HG03354 (cell line): ENCODE measurements around the gene MYOF.
"Not testable (repeated sequence)": the region's sequence is repeated elsewhere in the genome, so short reads cannot be mapped to it uniquely, and the experiment has no call there.

Source experiments
- ATAC-seq: cut with Tn5 transposase; IDR thresholded peaks from one replicate; pipeline ENCODE4 v1.9.1; 2021; ENCODE audit warnings: mild to moderate bottlenecking; ENCODE audit not compliant: unreplicated experiment, poor library complexity, severe bottlenecking

Gene MYOF

GRCh38 chr10:93459466-93459865 lies 22.7 kb downstream of the MYOF start:
- no peak for ATAC-seq

- ATAC-seq = no peak
These were observed 23.3 kb downstream of the MYOF start for GRCh38 chr10:93458821-93459257.

GRCh38 chr10:93457511-93457910 lies 24.6 kb downstream of the MYOF start:
- no peak for ATAC-seq

DNA sequence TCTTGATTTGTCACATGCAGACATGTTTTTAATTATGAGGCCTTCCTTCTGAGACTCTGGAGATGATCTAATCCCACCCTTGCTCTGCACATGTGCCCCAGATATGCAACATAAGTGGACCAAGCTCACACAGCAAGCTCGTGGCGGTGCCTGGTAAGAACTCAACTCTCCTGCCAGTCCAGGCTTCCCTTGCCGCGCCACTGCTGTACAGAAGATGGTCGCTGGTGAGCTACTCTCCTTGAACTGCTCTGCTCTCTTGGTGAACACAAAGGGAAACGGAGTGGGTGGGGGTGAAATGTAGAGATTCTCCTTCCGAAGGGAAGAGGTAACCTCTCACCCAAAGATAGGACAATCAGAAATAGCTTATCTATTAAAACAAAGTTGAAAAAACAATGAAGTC lies 25.7 kb downstream of the MYOF start:
- no peak for ATAC-seq

DNA sequence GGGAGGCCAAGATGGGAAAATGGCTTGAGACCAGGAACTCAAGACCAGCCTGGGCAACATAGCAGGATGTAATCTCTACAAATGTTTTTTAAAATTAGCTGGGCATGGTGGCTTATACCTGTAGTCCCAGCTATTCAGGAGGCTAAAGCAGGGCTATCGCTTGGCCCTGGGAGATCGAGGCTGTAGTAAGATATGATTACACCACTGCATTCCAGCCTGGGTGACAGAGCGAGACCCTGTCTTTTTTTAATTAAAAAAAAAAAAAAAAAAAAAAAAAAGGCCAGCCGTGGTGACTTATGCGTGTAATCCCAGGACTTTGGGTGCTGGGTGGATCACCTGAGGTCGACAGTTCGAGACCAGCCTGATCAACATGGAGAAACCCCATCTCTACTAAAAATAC lies 27.4 kb downstream of the MYOF start:
- no peak for ATAC-seq

DNA sequence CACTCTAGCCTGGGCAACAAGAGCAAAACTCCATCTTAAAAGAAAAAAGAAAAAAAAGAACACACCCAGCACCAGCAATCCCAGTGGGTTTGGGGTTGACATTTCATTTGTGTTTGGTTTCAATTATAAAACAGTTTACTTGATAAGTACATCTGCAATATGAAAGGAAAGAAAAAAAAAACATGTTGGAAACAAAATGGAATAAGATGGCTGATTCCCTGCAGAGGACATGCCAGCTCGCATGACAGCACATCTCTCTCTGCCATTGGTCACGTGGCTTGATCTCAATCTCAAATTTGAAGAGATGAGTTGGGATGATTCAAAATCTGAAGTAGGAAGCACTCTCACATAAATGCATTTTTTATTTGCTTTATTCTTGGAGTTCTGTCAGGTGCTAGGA lies 28.0 kb downstream of the MYOF start:
- ATAC-seq = no peak

GRCh38 chr10:93452143-93452542 lies 30.0 kb downstream of the MYOF start:
- ATAC-seq = no peak

- ATAC-seq = no peak
These were observed 30.7 kb downstream of the MYOF start for GRCh38 chr10:93451244-93451947.

GRCh38 chr10:93447970-93448369 lies 34.2 kb downstream of the MYOF start:
- ATAC-seq = no peak

DNA sequence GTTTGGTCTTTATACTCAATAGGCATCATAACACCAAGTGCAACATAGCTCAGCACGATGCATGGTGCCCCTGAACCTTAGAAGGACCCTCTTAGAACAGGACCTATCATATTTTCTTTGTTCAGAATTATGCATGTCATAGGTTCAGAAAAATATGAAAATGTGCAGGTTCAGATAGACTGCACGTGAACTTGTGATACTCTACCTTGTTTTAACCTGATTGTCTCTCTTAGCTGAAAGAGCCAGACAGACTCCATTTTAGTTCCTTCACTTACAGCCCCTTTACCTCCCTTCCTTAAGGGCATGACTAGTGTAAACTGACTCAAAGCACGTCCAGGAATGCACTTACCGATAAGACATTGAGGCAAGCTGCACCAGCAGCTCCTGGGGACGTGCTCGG lies 35.1 kb downstream of the MYOF start:
- no peak for ATAC-seq

- no peak for ATAC-seq
These were observed 36.0 kb downstream of the MYOF start for GRCh38 chr10:93445978-93446720.

DNA sequence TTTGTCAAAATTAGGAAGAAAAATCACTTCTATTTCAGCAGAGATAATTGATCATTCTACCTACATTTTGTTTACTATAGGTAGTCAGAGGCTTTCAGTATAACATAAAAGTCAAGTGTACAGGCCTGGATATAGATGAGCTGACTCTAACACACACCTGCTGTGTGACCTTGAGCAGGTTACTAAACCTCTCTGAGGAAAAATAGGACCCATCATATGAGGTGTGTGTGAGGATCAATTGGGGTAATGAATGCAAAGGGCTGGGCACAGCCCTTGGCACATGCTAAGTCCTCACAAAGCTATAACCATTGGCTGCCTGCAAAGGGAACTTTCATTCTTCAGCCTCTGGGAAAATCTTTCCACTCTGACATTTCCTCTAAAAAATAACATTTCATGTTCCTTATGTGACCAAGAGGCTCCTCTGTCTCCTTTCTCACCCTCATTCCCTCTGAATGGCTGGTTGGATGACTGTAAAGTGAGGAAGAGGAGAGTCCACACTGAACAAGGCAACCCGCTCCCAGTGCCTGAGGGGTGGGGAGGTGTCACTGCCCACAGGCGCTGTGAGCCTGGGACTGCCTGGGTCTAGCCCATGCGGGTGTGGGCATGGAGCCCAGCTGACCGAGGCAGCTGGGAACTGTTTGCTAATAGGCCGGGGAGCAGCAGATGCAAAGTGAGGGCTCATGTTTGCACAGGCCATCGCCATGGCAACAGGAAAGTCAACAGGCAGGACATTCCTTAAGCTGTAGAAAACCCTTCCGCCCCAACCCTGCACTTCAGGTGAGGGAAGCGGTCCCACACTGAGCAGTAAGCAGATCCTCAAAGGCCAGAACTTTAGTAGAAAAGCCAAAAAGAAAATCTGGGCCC lies 36.8 kb downstream of the MYOF start:
- no peak for ATAC-seq

- no peak for ATAC-seq
These were observed 38.7 kb downstream of the MYOF start for GRCh38 chr10:93443481-93443880.

DNA sequence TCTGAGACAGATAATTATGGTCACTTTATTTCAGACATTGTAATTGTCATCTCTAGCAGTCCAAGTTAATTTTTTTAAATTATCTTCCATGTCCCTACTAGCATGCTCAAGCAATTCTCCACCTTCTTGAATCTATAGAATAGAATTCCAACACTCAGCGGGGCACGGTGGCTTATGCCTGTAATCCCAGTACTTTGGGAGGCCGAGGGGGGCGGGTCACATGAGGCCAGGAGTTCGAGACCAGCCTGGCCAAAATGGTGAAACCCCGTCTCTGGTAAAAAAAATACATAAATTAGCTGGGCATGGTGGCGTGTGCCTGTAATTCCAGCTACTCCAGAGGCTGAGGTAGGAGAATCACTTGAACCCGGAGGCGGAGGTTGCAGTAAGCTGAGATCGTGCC lies 39.4 kb downstream of the MYOF start:
- not testable (repeated sequence) for ATAC-seq

DNA sequence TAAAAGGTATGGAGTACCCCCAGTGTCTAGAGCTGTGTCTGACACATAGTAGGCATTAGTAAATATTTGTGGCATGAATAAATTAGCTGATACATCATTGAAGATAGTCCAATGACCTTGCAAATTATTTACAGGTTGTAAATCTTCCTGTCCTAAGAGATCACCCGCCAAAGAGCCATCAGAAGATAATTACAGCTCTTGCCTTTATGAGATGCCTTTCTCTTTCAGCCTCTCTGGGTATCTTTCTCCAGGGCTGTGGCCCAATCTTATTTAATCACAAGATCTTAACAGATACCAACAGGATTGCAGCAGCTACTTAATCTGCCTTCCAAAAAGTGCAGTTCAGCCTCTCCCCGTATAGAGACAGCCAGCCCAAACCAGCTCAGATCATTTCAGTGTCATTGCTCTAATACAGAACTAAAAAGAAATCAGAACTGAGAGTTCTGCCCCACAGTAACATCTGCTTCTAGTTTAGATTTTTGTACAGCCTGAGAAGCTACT lies 41.5 kb downstream of the MYOF start:
- no peak for ATAC-seq

- no peak for ATAC-seq
These were observed 43.4 kb downstream of the MYOF start for GRCh38 chr10:93438613-93439253.

DNA sequence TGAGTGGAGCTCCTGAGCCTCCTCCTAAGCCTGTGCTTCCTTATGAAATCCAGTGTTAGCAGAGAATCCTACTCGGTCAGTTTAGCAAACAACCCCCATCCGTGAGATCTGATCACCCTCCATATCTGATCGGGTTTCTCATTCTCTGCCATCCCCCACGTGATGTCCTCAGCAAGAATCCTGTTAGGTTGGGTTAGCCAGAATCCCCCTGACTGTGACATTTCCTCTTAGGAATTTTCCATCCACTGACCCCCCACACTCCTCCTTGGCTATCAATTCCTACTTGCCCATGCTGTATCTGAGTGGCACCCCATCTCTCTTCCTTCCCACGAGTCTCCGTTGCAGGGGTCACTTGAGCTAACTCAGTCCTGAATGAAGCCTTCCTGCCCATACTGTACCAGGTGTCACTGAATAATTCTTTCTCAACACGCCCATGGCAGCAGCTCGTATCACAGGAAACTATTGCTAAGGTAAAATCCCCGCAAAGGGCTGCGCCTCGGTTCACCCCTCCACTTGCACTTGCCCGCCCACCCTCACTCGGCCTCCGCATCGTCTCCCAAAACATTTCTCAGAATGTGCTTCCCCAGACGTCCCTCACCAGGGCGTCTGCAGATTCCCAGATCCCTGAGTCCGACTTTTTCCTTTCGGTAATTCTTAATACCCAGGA lies 44.1 kb downstream of the MYOF start:
- ATAC-seq = no peak

DNA sequence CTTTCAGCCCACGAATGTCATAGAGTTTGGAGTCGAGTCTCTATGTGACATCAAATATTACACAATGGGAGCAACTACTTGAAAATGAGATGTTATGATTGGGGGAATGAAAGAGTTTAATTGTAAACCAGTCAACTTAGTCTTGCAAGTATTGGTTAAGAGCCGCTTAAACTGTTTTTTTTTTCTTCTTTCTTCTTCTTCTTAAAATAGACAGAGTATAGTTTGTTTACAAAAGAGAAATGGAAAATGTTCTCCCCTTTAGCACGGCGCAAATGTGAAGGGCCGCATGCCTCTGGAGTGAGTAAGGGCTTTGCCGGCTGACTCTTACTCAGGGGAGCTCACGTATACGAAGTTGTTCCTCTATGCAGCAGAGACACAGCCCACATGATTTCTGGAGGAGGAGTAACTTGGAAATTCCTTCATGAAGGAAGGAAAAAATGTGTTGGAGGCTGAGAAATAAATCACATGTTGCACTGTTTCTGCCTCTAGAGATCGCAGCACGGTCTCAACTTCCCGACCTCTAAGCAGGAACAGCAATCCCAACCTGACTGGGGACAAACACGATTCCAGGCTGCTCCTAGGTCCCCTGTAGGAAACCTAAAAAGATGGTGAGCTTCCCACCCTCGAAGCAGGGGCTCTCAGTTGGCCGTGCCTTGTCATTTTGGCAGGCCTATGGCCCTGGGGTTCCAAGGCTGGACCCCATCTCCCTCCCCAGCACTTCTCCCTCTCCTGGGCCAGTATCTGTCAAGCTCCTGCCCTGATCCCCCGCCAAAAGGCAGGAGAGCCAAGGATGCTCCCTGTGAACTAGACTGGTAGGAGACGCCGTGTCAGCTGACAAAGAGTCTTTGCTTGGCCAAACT lies 44.8 kb downstream of the MYOF start:
- no peak for ATAC-seq
